ENCODE data around the gene KRT6A.

DNA sequence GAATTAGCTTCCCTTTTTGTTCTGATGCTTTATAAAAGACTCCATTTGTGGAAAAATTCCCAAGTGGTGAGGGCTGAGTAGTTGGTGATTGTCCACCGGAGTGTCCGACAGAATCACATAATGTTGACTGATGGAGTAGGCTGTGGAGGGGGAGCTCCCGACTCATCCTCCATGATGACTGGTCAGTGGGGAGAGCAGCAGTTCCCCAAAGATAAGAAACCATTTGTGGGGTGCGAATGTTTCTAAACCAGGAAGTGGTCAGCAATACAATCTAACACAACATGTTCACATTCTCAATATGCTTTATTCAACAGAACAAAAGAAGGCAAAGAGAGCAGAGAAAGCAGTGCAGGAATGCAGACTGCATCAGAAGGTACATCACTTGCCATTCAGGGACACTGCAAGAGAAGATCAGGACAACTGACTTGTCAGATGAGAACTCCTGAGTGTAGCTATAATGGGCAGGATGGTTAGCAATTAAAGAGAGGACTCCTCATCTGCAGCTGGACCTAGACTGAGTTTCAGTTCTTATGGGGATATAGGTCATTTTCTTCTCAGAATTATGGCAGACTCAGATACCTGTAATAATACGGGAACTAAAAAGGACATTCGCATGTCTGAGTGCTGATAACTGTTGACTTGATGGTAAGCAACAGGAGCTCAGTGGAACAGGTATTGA is 46.6 kb downstream of the KRT6A start:
- TF ChIP-seq POLR2A (IDR thresholded peaks at IDR 0.05) (no peak), CTCF (IDR thresholded peaks at IDR 0.05) (no peak)

Data from esophagus squamous epithelium (tissue), 4 donors.